Measurements from ENCODE around the gene ABCA1.
"Not testable (repeated sequence)": the region's sequence is repeated elsewhere in the genome, so short reads cannot be mapped to it uniquely, and the experiment has no call there.

ABCA1 gene

GRCh38 chr9:104905931-104906330, 22.0 kb downstream of the ABCA1 start:
- no peak for DNase-seq (ENCODE audit: low spot score)

GRCh38 chr9:104905153-104905901, 22.6 kb downstream of the ABCA1 start:
- peak; percentile 38 for DNase-seq (ENCODE audit: low spot score)

- peak; percentile 16 for DNase-seq (ENCODE audit: low spot score)
Observed at GRCh38 chr9:104903609-104904008, 24.3 kb downstream of the ABCA1 start.

GRCh38 chr9:104900871-104901270, 27.1 kb downstream of the ABCA1 start:
- peak; percentile 22 for DNase-seq (ENCODE audit: low spot score)

DNA sequence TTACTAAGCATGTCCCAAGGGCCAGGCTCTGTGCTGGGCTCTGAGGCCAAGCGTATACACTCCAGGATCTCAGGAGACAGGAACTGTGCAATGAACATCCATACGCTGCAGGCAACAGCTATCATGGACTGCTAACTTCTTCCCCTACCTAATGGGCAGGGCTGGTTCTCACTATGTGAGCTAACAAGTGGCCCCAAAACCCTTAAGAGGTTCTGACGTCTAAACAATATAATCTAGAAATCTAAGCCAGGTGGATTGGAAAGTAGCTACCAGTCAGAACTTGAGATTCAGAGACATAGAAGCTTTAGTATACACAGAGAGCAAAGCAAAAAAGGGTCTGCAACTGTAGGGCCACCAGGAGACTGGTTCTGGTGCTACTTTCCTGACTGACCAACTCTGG, 27.6 kb downstream of the ABCA1 start:
- DNase-seq (ENCODE audit: low spot score): no peak

DNA sequence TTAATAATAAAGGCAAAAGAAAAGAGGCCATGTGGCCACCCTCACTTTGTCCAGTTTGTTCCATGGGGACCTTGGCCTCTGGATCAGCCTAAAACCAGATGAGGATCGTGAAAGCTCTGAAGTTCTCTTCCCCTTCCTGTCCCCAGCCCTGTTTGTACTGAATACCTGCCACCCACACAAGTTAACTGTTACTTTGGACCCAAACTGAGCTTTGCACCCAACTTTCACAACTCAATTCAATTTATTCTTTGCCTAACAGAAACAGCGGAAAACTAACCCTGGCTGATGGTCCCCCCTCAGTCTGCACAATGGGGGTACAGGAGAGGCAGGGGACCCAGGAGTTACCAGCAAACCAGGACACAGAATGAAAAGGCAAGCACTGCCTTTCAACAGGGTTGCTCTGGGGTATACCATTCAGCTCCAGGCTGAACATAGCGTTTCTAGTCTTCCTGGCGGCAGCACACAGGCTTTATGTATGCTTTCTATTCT, 28.2 kb downstream of the ABCA1 start:
- DNase-seq (ENCODE audit: low spot score): no peak

DNA sequence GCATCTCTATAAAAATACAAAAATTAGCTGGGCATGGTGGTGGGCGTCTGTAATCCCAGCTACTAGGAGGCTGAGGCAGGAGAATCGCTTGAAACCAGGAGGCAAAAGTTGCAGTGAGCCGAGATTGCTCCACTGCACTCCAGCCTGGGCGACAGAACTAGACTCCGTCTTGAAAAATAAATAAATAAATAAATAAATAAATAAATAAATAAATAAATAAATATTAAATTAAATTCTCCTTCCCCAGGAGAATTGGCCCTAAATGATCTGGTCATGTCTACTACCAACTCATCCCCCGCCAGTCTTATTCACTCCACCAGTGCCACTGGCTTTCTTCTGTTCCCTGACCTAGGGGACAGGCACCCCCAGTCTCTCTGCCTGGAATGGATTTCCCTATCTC, 29.6 kb downstream of the ABCA1 start:
- not testable (repeated sequence) for DNase-seq (ENCODE audit: low spot score)

DNA sequence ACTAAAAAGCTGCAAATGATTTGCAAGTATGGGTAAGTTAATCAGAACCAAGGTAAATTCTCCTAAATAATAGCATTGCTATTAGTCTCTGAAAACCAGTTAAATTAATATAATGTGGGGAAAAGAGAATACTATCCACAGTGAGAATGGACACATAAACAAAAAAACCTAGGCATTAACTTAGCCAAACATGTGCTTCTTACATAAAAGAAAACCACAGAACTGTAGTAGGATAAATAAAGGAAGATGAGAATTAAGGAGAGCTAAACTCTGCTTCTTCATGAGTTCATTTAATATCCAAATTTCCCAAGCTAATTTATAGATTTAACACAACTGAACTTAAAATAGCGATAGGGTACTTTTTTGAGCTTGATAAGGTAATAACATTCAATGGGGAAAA, 31.8 kb downstream of the ABCA1 start:
- no peak for DNase-seq (ENCODE audit: low spot score)

GRCh38 chr9:104895572-104895971, 32.4 kb downstream of the ABCA1 start:
- peak; percentile 77 for DNase-seq (ENCODE audit: low spot score)

DNA sequence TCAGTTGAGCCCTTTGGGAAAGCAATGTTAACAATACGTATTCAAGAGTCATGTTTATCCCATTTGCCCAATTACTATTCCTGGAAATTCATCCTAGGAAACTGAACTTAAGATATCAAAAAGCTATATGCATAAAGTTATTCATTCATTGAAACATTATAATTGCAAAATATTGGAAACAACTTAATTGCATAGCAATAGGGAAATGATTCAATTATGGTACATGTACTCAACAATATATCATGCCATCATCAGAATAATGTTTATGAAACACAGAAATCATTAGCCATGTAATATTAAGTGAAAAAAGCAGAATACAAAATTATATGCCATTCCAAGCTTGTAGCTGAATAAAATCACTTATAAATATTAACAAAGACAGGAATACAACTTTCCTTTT, 35.3 kb downstream of the ABCA1 start:
- DNase-seq (ENCODE audit: low spot score): no peak

DNA sequence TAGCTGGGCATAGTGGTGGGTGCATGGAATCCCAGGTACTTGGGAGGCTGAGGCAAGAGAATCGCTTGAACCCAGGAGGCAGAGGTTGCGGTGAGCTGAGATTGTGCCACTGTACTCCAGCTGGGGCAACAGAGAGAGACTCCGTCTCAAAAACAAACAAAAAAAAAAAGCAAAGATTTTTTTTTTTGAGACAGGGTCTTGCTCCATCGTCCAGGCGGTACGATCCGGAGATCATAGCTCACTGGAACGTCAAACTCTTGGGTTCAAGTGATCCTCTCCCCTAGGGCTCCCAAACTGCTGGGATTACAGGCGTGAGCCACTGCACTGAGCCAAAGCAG, 37.6 kb downstream of the ABCA1 start:
- no peak for DNase-seq (ENCODE audit: low spot score)

DNA sequence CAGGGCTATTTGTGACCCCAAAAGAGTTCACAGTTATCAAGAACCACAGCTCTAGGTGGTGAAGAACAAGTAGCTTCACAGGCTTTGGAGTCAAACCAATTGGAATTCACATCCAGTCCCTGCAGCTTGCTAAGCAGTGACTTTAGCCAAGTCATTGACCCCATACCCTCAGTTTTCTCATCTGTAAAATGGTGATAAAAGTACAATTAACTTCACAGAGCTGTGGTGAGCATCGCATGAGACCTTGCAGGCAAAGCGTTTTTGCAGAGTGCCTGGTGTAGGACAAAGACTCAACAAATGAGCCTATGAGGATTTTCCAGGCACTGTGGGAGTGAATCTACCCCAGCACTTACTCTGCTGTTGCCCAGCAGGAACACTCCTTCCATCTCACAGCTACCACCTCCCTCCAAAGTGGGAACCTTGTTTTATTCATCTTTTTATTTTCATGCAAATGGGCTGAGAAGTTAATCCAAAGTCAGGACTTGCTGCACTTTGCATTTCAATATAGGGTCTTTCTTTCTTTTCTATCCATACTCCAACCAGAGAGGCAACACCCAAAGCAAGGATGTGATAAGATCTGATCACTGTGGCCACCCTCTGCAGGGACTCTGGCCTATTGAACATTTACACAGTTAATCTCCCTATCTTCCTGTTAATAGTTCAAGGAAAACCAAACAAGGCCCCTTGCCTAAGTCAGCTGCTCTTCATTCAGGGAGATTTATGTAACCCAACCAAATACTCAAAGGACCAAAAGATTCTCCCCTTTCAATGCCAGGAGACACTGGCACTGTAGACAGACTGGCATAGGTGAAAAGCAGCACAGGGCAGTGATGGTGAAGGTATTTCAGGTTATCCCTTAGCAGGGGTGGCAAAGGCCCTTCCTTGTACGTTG, 41.9 kb downstream of the ABCA1 start:
- no peak for DNase-seq (ENCODE audit: low spot score)

DNA sequence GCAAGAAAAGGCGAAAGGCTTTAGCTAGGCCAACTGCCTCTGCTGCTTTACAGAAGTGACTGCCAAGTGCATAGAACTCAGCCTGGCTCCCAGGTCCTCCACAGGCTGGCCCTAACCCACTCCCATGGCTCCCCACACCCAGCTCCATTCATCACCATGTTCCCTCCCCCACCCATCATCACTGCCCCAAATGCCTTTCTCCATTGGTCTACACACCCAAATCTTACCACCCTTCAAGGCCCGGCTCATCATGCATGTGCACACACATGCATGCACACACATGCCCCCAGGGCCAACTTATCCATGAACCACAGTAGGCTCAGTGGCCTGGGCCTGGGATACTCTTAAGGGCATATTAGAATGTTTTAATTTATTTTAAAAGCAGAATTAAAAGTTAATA, 44.8 kb downstream of the ABCA1 start:
- DNase-seq (ENCODE audit: low spot score): no peak

DNA sequence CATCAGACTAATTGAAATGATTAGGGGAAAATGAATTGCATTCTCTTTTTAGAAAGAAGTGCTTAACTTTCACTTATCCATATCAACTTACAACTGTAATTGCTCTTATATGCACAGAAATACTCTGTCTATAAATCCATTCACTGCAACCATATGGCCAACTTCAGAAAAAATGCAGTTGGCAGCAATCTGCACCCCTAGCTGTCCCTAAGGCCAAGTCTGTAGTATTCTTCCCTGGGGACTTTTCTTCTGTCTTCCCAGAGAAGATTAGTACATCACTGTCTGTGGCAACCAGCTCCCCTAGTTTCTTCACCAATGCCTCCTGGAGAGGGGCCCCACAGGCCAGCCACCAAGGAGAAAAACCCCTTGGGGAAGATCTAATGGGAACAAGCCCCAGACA, 45.4 kb downstream of the ABCA1 start:
- DNase-seq (ENCODE audit: low spot score): no peak

DNA sequence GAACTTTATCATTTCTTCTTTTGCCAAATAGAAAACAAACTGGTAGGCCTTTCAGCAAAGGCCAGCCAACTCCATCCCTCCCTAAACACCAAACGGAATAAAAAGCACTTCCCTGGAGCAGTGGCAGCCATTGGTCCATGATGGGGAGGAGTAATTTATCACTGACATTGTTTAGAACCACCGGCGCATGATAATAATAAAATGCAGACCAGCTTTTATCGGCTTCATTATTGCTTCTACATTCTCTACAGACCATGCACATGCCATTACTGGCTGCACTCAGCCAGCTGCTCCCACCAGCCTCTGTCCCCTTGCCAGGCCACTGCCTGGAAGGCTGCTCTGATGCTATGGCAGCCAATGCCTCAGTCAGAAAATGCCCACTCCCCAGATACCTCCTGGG, 45.9 kb downstream of the ABCA1 start:
- no peak for DNase-seq (ENCODE audit: low spot score)

- peak; percentile 52 for DNase-seq (ENCODE audit: low spot score)
Observed at GRCh38 chr9:104879555-104880309, 48.2 kb downstream of the ABCA1 start.

GRCh38 chr9:104876587-104876986, 51.4 kb downstream of the ABCA1 start:
- DNase-seq (ENCODE audit: low spot score): no peak

GRCh38 chr9:104875897-104876296, 52.1 kb downstream of the ABCA1 start:
- no peak for DNase-seq (ENCODE audit: low spot score)

- no peak for DNase-seq (ENCODE audit: low spot score)
Observed at GRCh38 chr9:104875320-104875719, 52.6 kb downstream of the ABCA1 start.

DNA sequence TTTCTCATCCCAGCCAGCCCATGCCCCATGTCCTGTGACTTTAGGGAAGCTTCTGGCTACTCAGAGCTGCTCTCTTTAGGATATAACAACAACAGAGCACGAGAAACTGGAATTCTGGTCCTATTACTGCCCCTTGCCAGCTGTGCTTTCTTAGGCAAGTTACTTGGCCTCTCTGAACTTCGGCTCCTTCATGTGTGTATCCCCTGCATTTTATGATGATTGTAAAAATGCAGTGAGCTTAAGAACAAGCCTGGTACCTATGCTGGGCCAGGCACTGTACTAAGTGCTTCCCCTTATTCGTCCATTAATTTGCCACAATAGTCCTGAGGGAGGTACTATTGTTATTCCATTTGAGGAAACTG, 54.5 kb downstream of the ABCA1 start:
- no peak for DNase-seq (ENCODE audit: low spot score)

DNA sequence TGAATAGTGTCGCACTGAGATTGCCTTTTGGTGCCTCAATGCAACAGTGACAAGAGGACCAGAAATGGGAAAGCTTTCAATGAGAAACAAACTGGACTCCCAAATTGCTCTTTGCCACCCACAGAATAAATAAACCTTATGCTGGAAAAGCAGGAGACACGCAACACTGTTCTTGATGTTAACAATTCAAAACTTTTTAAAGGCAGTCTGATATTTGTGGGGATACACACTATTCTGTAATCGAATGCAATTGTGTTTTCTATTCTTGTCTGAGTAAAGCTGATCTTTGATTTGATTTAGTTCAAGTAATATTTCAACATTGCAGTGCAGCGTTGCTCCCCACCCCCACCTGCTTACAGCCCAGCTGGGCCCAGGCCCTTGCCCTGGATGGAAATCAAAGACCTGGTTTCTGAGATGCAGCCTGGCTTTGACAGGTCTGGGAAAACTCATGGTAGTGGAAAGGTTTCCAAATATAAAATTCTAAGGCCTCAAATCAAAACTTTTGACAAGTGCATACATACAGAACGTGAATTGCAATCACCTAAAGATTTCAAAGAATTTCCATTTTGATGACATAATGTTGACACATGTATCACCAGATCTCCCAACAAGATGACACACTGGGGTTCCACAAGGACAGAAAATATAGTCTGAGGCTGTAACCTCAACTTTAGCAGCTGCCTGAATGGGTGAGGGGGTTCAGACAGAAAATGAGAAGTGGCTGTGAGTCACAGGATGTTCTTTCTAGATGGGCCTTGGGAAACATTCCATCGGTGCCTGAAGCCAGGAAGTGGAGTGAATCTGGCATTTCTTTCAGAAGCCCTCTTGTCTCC, 55.1 kb downstream of the ABCA1 start:
- DNase-seq (ENCODE audit: low spot score): peak; percentile 88
